ENCODE results near the gene SLC46A1. TPM values are rescaled to one million over a fixed set of nuclear protein-coding genes. Genes with fewer than 3 reads are reported as not detected.

SLC46A1 gene
- total and polyA plus RNA-seq, 9 of the 15 experiments (the other 6 are each of a cell fraction or from before 2014, with no cell fraction given): 0.24 to 5.5 (median 3.1) TPM

DNA sequence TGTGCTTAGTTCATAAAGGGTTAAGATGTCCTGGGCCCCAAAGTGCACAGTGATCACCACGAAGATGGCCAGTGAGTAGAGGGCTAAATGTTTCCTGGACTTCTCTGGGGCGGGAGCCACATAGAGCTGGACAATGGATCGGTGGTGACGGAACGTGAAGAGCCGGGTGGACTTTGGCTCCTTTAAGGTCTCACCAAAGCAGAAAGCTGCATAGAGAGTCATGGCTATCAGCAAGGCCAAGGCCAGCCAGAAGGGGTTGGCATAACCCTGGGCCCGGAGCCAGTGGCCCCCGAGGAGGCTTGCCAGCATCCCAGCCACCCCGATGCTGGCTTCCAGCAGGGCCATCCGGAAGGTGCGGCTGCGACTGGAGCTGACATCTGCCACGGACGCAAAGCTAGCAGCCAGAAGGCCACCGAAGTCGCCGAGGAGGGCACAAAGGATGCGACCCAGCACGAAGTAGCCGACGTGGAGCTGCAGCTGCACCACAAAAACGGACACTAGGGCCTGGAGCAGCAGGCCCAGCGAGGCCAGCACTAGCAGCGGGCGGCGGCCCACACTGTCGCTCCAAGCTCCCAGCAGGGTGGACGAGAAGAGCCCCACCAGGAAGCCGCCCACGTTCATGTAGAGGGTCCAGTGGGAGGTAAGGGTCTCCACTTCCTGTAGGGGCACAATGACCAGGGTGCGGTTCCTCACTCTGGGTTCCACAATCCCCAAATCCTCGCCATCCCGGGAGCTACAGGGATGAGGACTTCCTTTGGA lies 1.0 kb downstream of the SLC46A1 start (continued):
- TF ChIP-seq, protein P1, sequence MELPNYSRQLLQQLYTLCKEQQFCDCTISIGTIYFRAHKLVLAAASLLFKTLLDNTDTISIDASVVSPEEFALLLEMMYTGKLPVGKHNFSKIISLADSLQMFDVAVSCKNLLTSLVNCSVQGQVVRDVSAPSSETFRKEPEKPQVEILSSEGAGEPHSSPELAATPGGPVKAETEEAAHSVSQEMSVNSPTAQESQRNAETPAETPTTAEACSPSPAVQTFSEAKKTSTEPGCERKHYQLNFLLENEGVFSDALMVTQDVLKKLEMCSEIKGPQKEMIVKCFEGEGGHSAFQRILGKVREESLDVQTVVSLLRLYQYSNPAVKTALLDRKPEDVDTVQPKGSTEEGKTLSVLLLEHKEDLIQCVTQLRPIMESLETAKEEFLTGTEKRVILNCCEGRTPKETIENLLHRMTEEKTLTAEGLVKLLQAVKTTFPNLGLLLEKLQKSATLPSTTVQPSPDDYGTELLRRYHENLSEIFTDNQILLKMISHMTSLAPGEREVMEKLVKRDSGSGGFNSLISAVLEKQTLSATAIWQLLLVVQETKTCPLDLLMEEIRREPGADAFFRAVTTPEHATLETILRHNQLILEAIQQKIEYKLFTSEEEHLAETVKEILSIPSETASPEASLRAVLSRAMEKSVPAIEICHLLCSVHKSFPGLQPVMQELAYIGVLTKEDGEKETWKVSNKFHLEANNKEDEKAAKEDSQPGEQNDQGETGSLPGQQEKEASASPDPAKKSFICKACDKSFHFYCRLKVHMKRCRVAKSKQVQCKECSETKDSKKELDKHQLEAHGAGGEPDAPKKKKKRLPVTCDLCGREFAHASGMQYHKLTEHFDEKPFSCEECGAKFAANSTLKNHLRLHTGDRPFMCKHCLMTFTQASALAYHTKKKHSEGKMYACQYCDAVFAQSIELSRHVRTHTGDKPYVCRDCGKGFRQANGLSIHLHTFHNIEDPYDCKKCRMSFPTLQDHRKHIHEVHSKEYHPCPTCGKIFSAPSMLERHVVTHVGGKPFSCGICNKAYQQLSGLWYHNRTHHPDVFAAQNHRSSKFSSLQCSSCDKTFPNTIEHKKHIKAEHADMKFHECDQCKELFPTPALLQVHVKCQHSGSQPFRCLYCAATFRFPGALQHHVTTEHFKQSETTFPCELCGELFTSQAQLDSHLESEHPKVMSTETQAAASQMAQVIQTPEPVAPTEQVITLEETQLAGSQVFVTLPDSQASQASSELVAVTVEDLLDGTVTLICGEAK (IDR thresholded peaks at IDR 0.05): no peak
- TF ChIP-seq, protein P1 (CRISPR knock-in tag; IDR thresholded peaks at IDR 0.05): no peak
- TF ChIP-seq ZNF134 (CRISPR knock-in tag; conservative IDR thresholded peaks at IDR 0.05) (no peak), NEUROD1 (IDR thresholded peaks at IDR 0.05; ENCODE audit: borderline replicate concordance, low read depth, low read length, partially characterized antibody) (no peak), ZNF764 (CRISPR knock-in tag; IDR thresholded peaks at IDR 0.05; ENCODE audit: low read depth) (no peak)

All from K562 (cell line).